ENCODE results near the gene ST7. TPM values are rescaled to one million over a fixed set of nuclear protein-coding genes. Genes with fewer than 3 reads are reported as not detected.
"Not testable (repeated sequence)": the region's sequence is repeated elsewhere in the genome, so short reads cannot be mapped to it uniquely, and the experiment has no call there.

Gene ST7
- total RNA-seq, 1 experiment from 2014 or later, result 9.7 TPM

GRCh38 chr7:117017017-117017451 lies 63.7 kb downstream of the ST7 start:
- Histone ChIP-seq H3K36me3 (replicated peaks; ENCODE audit: control insufficient read depth, insufficient read depth, low read length) (no peaks in the 10 kb centered on the region), H3K27me3 (ENCODE audit: control insufficient read depth, insufficient read depth, low read length) (no peaks in the 10 kb centered on the region), H3K4me3 (ENCODE audit: insufficient read depth, low read depth, low read length) (no peak overlapping the region)
- no peak for DNase-seq

- Histone ChIP-seq H3K27me3 (ENCODE audit: control insufficient read depth, insufficient read depth, low read length) (no peaks in the 10 kb centered on the region), H3K36me3 (replicated peaks; ENCODE audit: control insufficient read depth, insufficient read depth, low read length) (no peaks in the 10 kb centered on the region)
- DNase-seq, result no peak
Measured at GRCh38 chr7:117017702-117018266, 64.5 kb downstream of the ST7 start.

GRCh38 chr7:117018713-117019112 lies 65.4 kb downstream of the ST7 start:
- no peak for DNase-seq
- H3K36me3 ChIP-seq (replicated peaks; ENCODE audit: control insufficient read depth, insufficient read depth, low read length), result no peaks in the 10 kb centered on the region
- H3K4me3 ChIP-seq (ENCODE audit: insufficient read depth, low read depth, low read length), result no peak overlapping the region
- no peaks in the 10 kb centered on the region for H3K27me3 ChIP-seq (ENCODE audit: control insufficient read depth, insufficient read depth, low read length)

More at GRCh38 chr7:117017702-117018266, 64.5 kb downstream of the ST7 start:
- H3K4me3 ChIP-seq (ENCODE audit: insufficient read depth, low read depth, low read length), result no peak overlapping the region

GRCh38 chr7:117019287-117019686 lies 66.0 kb downstream of the ST7 start:
- Histone ChIP-seq H3K4me3 (ENCODE audit: insufficient read depth, low read depth, low read length) (no peak overlapping the region), H3K36me3 (replicated peaks; ENCODE audit: control insufficient read depth, insufficient read depth, low read length) (no peaks in the 10 kb centered on the region), H3K27me3 (ENCODE audit: control insufficient read depth, insufficient read depth, low read length) (no peaks in the 10 kb centered on the region)
- DNase-seq, result no peak

- peak; percentile 17 for DNase-seq
- H3K36me3 ChIP-seq (replicated peaks; ENCODE audit: control insufficient read depth, insufficient read depth, low read length), result no peaks in the 10 kb centered on the region
- no peaks in the 10 kb centered on the region for H3K27me3 ChIP-seq (ENCODE audit: control insufficient read depth, insufficient read depth, low read length)
- H3K4me3 ChIP-seq (ENCODE audit: insufficient read depth, low read depth, low read length), result no peak overlapping the region
Measured at GRCh38 chr7:117019786-117020590, 66.7 kb downstream of the ST7 start.

GRCh38 chr7:117020591-117020973 lies 67.3 kb downstream of the ST7 start:
- H3K4me3 ChIP-seq (ENCODE audit: insufficient read depth, low read depth, low read length), result no peak overlapping the region
- no peaks in the 10 kb centered on the region for H3K36me3 ChIP-seq (replicated peaks; ENCODE audit: control insufficient read depth, insufficient read depth, low read length)
- H3K27me3 ChIP-seq (ENCODE audit: control insufficient read depth, insufficient read depth, low read length), result no peaks in the 10 kb centered on the region
- DNase-seq, result no peak

- H3K36me3 ChIP-seq (replicated peaks; ENCODE audit: control insufficient read depth, insufficient read depth, low read length), result no peaks in the 10 kb centered on the region
- DNase-seq, result no peak
- H3K27me3 ChIP-seq (ENCODE audit: control insufficient read depth, insufficient read depth, low read length), result no peaks in the 10 kb centered on the region
- H3K4me3 ChIP-seq (ENCODE audit: insufficient read depth, low read depth, low read length), result no peak overlapping the region
Measured at GRCh38 chr7:117021366-117021765, 68.1 kb downstream of the ST7 start.

- H3K36me3 ChIP-seq (replicated peaks; ENCODE audit: control insufficient read depth, insufficient read depth, low read length), result no peaks in the 10 kb centered on the region
- H3K4me3 ChIP-seq (ENCODE audit: insufficient read depth, low read depth, low read length), result no peak overlapping the region
- DNase-seq, result no peak
- no peaks in the 10 kb centered on the region for H3K27me3 ChIP-seq (ENCODE audit: control insufficient read depth, insufficient read depth, low read length)
Measured at GRCh38 chr7:117021986-117022385, 68.7 kb downstream of the ST7 start.

- no peak for DNase-seq
- Histone ChIP-seq H3K36me3 (replicated peaks; ENCODE audit: control insufficient read depth, insufficient read depth, low read length) (no peaks in the 10 kb centered on the region), H3K27me3 (ENCODE audit: control insufficient read depth, insufficient read depth, low read length) (no peaks in the 10 kb centered on the region), H3K4me3 (ENCODE audit: insufficient read depth, low read depth, low read length) (no peak overlapping the region)
Measured at GRCh38 chr7:117023325-117023854, 70.1 kb downstream of the ST7 start.

GRCh38 chr7:117024811-117025210 lies 71.5 kb downstream of the ST7 start:
- no peak for DNase-seq
- H3K36me3 ChIP-seq (replicated peaks; ENCODE audit: control insufficient read depth, insufficient read depth, low read length), result no peaks in the 10 kb centered on the region
- H3K4me3 ChIP-seq (ENCODE audit: insufficient read depth, low read depth, low read length), result no peak overlapping the region
- no peaks in the 10 kb centered on the region for H3K27me3 ChIP-seq (ENCODE audit: control insufficient read depth, insufficient read depth, low read length)

GRCh38 chr7:117025891-117026290 lies 72.6 kb downstream of the ST7 start:
- no peaks in the 10 kb centered on the region for H3K36me3 ChIP-seq (replicated peaks; ENCODE audit: control insufficient read depth, insufficient read depth, low read length)
- H3K4me3 ChIP-seq (ENCODE audit: insufficient read depth, low read depth, low read length), result no peak overlapping the region
- DNase-seq, result no peak
- no peaks in the 10 kb centered on the region for H3K27me3 ChIP-seq (ENCODE audit: control insufficient read depth, insufficient read depth, low read length)

- H3K27me3 ChIP-seq (ENCODE audit: control insufficient read depth, insufficient read depth, low read length); H3K4me3 ChIP-seq (ENCODE audit: insufficient read depth, low read depth, low read length); H3K36me3 ChIP-seq (replicated peaks; ENCODE audit: control insufficient read depth, insufficient read depth, low read length); DNase-seq: not testable (repeated sequence)
Measured at GRCh38 chr7:117030346-117030745, 77.0 kb downstream of the ST7 start.

- not testable (repeated sequence) for H3K4me3 ChIP-seq (ENCODE audit: insufficient read depth, low read depth, low read length); DNase-seq; H3K27me3 ChIP-seq (ENCODE audit: control insufficient read depth, insufficient read depth, low read length); H3K36me3 ChIP-seq (replicated peaks; ENCODE audit: control insufficient read depth, insufficient read depth, low read length)
Measured at GRCh38 chr7:117030793-117031192, 77.5 kb downstream of the ST7 start.

GRCh38 chr7:117032810-117033209 lies 79.5 kb downstream of the ST7 start:
- no peak for DNase-seq
- no peaks in the 10 kb centered on the region for H3K36me3 ChIP-seq (replicated peaks; ENCODE audit: control insufficient read depth, insufficient read depth, low read length)
- no peak overlapping the region for H3K4me3 ChIP-seq (ENCODE audit: insufficient read depth, low read depth, low read length)
- no peaks in the 10 kb centered on the region for H3K27me3 ChIP-seq (ENCODE audit: control insufficient read depth, insufficient read depth, low read length)

- H3K4me3 ChIP-seq (ENCODE audit: insufficient read depth, low read depth, low read length), result no peak overlapping the region
- H3K27me3 ChIP-seq (ENCODE audit: control insufficient read depth, insufficient read depth, low read length), result no peaks in the 10 kb centered on the region
- DNase-seq, result no peak
- H3K36me3 ChIP-seq (replicated peaks; ENCODE audit: control insufficient read depth, insufficient read depth, low read length), result no peaks in the 10 kb centered on the region
Measured at GRCh38 chr7:117034851-117035464, 81.7 kb downstream of the ST7 start.

Measured in H7 (cell line).